HUES48 (cell line): ENCODE data around the gene GRIP2.

ENCODE experiments used
- H3K27ac ChIP-seq: one replicate; pipeline ENCODE4 v1.7.0; 2013; ENCODE audit warnings: low read depth, low read length, inconsistent platforms
- H3K27me3 ChIP-seq: 2 replicates; pipeline ENCODE4 v1.6.1; 2013; ENCODE audit warnings: mild to moderate bottlenecking, low read length; ENCODE audit not compliant: control insufficient read depth, insufficient read depth
- H3K36me3 ChIP-seq: 2 replicates; pipeline ENCODE4 v1.6.1; 2013; ENCODE audit warnings: low read length; ENCODE audit not compliant: control insufficient read depth, insufficient read depth
- H3K4me1 ChIP-seq: 2 replicates; pipeline ENCODE4 v1.6.1; 2013; ENCODE audit warnings: mild to moderate bottlenecking, low read length; ENCODE audit not compliant: control insufficient read depth, insufficient read depth
- H3K4me3 ChIP-seq: 2 replicates; pipeline ENCODE4 v1.5.1; 2013; ENCODE audit warnings: mild to moderate bottlenecking, low read depth, low read length
- H3K9ac ChIP-seq: 2 replicates; pipeline ENCODE4 v1.6.1; 2013; ENCODE audit warnings: mild to moderate bottlenecking, low read depth, low read length, moderate library complexity
- H3K9me3 ChIP-seq: 2 replicates; pipeline ENCODE4 v1.6.1; 2013; ENCODE audit warnings: low read length; ENCODE audit not compliant: control insufficient read depth, insufficient read depth

GRIP2 gene

GRCh38 chr3:14528081-14528480 lies 12.1 kb downstream of the GRIP2 start:
- Histone ChIP-seq H3K36me3 (no peaks in the 10 kb centered on the region), H3K27ac (no peak overlapping the region), H3K27me3 (no peaks in the 10 kb centered on the region), H3K4me3 (no peak overlapping the region), H3K9ac (no peak overlapping the region), H3K9me3 (no peaks in the 10 kb centered on the region), H3K4me1 (peaks cover 29% of the 10 kb centered on the region)

GRCh38 chr3:14525685-14526631 lies 14.2 kb downstream of the GRIP2 start:
- Histone ChIP-seq H3K4me1 (peaks cover 16% of the 10 kb centered on the region), H3K36me3 (no peaks in the 10 kb centered on the region), H3K9ac (no peak overlapping the region), H3K4me3 (no peak overlapping the region), H3K9me3 (no peaks in the 10 kb centered on the region), H3K27me3 (no peaks in the 10 kb centered on the region), H3K27ac (no peak overlapping the region)

GRCh38 chr3:14524920-14525660 lies 15.1 kb downstream of the GRIP2 start:
- no peaks in the 10 kb centered on the region for H3K9me3 ChIP-seq
- H3K27ac ChIP-seq = no peak overlapping the region
- peaks cover 16% of the 10 kb centered on the region for H3K4me1 ChIP-seq
- no peaks in the 10 kb centered on the region for H3K27me3 ChIP-seq
- no peaks in the 10 kb centered on the region for H3K36me3 ChIP-seq
- no peak overlapping the region for H3K4me3 ChIP-seq
- H3K9ac ChIP-seq = no peak overlapping the region

- H3K9ac ChIP-seq = no peak overlapping the region
- no peak overlapping the region for H3K4me3 ChIP-seq
- H3K27me3 ChIP-seq = no peaks in the 10 kb centered on the region
- no peaks in the 10 kb centered on the region for H3K9me3 ChIP-seq
- H3K27ac ChIP-seq = no peak overlapping the region
- H3K36me3 ChIP-seq = no peaks in the 10 kb centered on the region
- H3K4me1 ChIP-seq = peaks cover 16% of the 10 kb centered on the region
Observed at GRCh38 chr3:14524311-14524711, 15.8 kb downstream of the GRIP2 start.

- Histone ChIP-seq H3K36me3 (no peaks in the 10 kb centered on the region), H3K9ac (no peak overlapping the region), H3K27ac (no peak overlapping the region), H3K27me3 (no peaks in the 10 kb centered on the region), H3K4me3 (no peak overlapping the region), H3K4me1 (peaks cover 16% of the 10 kb centered on the region), H3K9me3 (no peaks in the 10 kb centered on the region)
Observed at GRCh38 chr3:14523792-14524191, 16.4 kb downstream of the GRIP2 start.

- H3K36me3 ChIP-seq = no peaks in the 10 kb centered on the region
- no peak overlapping the region for H3K9ac ChIP-seq
- no peak overlapping the region for H3K4me3 ChIP-seq
- H3K4me1 ChIP-seq = peaks cover 16% of the 10 kb centered on the region
- H3K27ac ChIP-seq = no peak overlapping the region
- no peaks in the 10 kb centered on the region for H3K27me3 ChIP-seq
- H3K9me3 ChIP-seq = no peaks in the 10 kb centered on the region
Observed at GRCh38 chr3:14522768-14523167, 17.4 kb downstream of the GRIP2 start.

GRCh38 chr3:14522129-14522691 lies 17.9 kb downstream of the GRIP2 start:
- peaks cover 16% of the 10 kb centered on the region for H3K4me1 ChIP-seq
- H3K27me3 ChIP-seq = no peaks in the 10 kb centered on the region
- H3K9ac ChIP-seq = no peak overlapping the region
- no peak overlapping the region for H3K4me3 ChIP-seq
- no peaks in the 10 kb centered on the region for H3K9me3 ChIP-seq
- H3K27ac ChIP-seq = no peak overlapping the region
- no peaks in the 10 kb centered on the region for H3K36me3 ChIP-seq

GRCh38 chr3:14521611-14522010 lies 18.5 kb downstream of the GRIP2 start:
- H3K27me3 ChIP-seq = no peaks in the 10 kb centered on the region
- H3K36me3 ChIP-seq = no peaks in the 10 kb centered on the region
- H3K9ac ChIP-seq = no peak overlapping the region
- H3K27ac ChIP-seq = no peak overlapping the region
- H3K9me3 ChIP-seq = no peaks in the 10 kb centered on the region
- H3K4me1 ChIP-seq = peaks cover 10% of the 10 kb centered on the region
- H3K4me3 ChIP-seq = no peak overlapping the region

GRCh38 chr3:14520967-14521366 lies 19.2 kb downstream of the GRIP2 start:
- H3K4me3 ChIP-seq = no peak overlapping the region
- no peak overlapping the region for H3K27ac ChIP-seq
- H3K9ac ChIP-seq = no peak overlapping the region
- H3K36me3 ChIP-seq = no peaks in the 10 kb centered on the region
- no peaks in the 10 kb centered on the region for H3K27me3 ChIP-seq
- peaks cover 4% of the 10 kb centered on the region for H3K4me1 ChIP-seq
- no peaks in the 10 kb centered on the region for H3K9me3 ChIP-seq

- Histone ChIP-seq H3K9ac (no peak overlapping the region), H3K4me3 (no peak overlapping the region), H3K27ac (no peak overlapping the region), H3K4me1 (no peaks in the 10 kb centered on the region), H3K27me3 (no peaks in the 10 kb centered on the region), H3K9me3 (no peaks in the 10 kb centered on the region), H3K36me3 (no peaks in the 10 kb centered on the region)
Observed at GRCh38 chr3:14520149-14520548, 20.0 kb downstream of the GRIP2 start.

GRCh38 chr3:14519406-14519805 lies 20.7 kb downstream of the GRIP2 start:
- Histone ChIP-seq H3K9ac (no peak overlapping the region), H3K27me3 (no peaks in the 10 kb centered on the region), H3K4me3 (no peak overlapping the region), H3K9me3 (no peaks in the 10 kb centered on the region), H3K4me1 (no peaks in the 10 kb centered on the region), H3K36me3 (no peaks in the 10 kb centered on the region), H3K27ac (no peak overlapping the region)
